ENCODE measurements around the gene FAM47E.

Gene FAM47E

GRCh38 chr4:76302826-76303438, 51.4 kb downstream of the FAM47E start:
- no peak for DNase-seq

- no peak for DNase-seq
Measured at GRCh38 chr4:76305033-76305687, 53.6 kb downstream of the FAM47E start.

- no peak for DNase-seq
Measured at GRCh38 chr4:76305971-76306881, 54.7 kb downstream of the FAM47E start, which contains the start of gene STBD1. TSS of gene STBD1 (plus strand) at chr4:76306733. CDS start at chr4:76306770, 37 bp downstream.

- no peak for DNase-seq
Measured at GRCh38 chr4:76306882-76307659, 55.5 kb downstream of the FAM47E start.

- DNase-seq = no peak
Measured at GRCh38 chr4:76307660-76308014, 56.1 kb downstream of the FAM47E start.

GRCh38 chr4:76308548-76308947, 57.0 kb downstream of the FAM47E start:
- DNase-seq = no peak

GRCh38 chr4:76309939-76310550, 58.5 kb downstream of the FAM47E start:
- no peak for DNase-seq

GRCh38 chr4:76310683-76311082, 59.2 kb downstream of the FAM47E start:
- no peak for DNase-seq

- DNase-seq = no peak
Measured at GRCh38 chr4:76311896-76312331, 60.4 kb downstream of the FAM47E start.

GRCh38 chr4:76312457-76312856, 60.9 kb downstream of the FAM47E start:
- no peak for DNase-seq

GRCh38 chr4:76313547-76313946, 62.0 kb downstream of the FAM47E start:
- DNase-seq = no peak

- DNase-seq = no peak
Measured at GRCh38 chr4:76315267-76315918, 63.9 kb downstream of the FAM47E start.

- DNase-seq = no peak
Measured at GRCh38 chr4:76316131-76316530, 64.6 kb downstream of the FAM47E start.

GRCh38 chr4:76322236-76322635, 70.7 kb downstream of the FAM47E start:
- DNase-seq = no peak

- no peak for DNase-seq
Measured at GRCh38 chr4:76325072-76325471, 73.6 kb downstream of the FAM47E start.

GRCh38 chr4:76326515-76326914, 75.0 kb downstream of the FAM47E start:
- DNase-seq = no peak
